Activated T-cell treated with anti-CD3 and anti-CD28 coated beads, Interleukin-2, amount 50 U/mL, for 4 hours (primary cell): ENCODE results near the gene NRG4. TPM values are rescaled to one million over a fixed set of nuclear protein-coding genes. Genes with fewer than 3 reads are reported as not detected.

Source experiments
- ATAC-seq, 2 donors: fragments of 200-7000 bp; cut with Tn5 transposase; one replicate each; pipeline ENCODE4 v1.10.0; 2021
- DNase-seq: peaks from one replicate; pipeline ENCODE4 v3.0.0-alpha.2; 2020
- H3K27me3 Mint-ChIP-seq: one replicate; pipeline ENCODE4 v1.8.0; 2021; ENCODE audit warnings: low read depth, mixed read lengths
- H3K36me3 Mint-ChIP-seq: one replicate; pipeline ENCODE4 v1.8.0; 2022; ENCODE audit warnings: mixed read lengths; ENCODE audit not compliant: insufficient read depth
- H3K4me1 Mint-ChIP-seq: one replicate; pipeline ENCODE4 v1.8.0; 2021; ENCODE audit warnings: low read depth, mixed read lengths
- H3K4me3 Mint-ChIP-seq: one replicate; pipeline ENCODE4 v1.8.0; 2021; ENCODE audit warnings: mild to moderate bottlenecking, moderate library complexity, mixed read lengths
- H3K9me3 Mint-ChIP-seq: one replicate; pipeline ENCODE4 v1.8.0; 2021; ENCODE audit warnings: mixed read lengths
- total RNA-seq, 3 donors: library from RNA; stranded (reverse); gene quantifications; one replicate each; pipeline ENCODE4 v1.2.1, GENCODE V29; 2021

Gene NRG4
- total RNA-seq, 3 donors from 2014 or later = 0.20 to 0.41 TPM; not detected in 1

- no peak for ATAC-seq
- no peaks in the 10 kb centered on the region for H3K9me3 Mint-ChIP-seq
These were observed 116.5 kb downstream of the NRG4 start for GRCh38 chr15:75895731-75896130.

GRCh38 chr15:75891895-75892294 lies 120.3 kb downstream of the NRG4 start:
- H3K4me3 Mint-ChIP-seq = no peak overlapping the region
- H3K9me3 Mint-ChIP-seq = no peaks in the 10 kb centered on the region
- DNase-seq = no peak
- no peaks in the 10 kb centered on the region for H3K27me3 Mint-ChIP-seq
- H3K4me1 Mint-ChIP-seq = peaks cover 12% of the 10 kb centered on the region
- H3K36me3 Mint-ChIP-seq = peaks cover 15% of the 10 kb centered on the region
- peak; percentile 46 to 57 for ATAC-seq

More at GRCh38 chr15:75895731-75896130, 116.5 kb downstream of the NRG4 start:
- peaks cover 13% of the 10 kb centered on the region for H3K4me1 Mint-ChIP-seq
- no peak for DNase-seq
- peaks cover 10% of the 10 kb centered on the region for H3K36me3 Mint-ChIP-seq
- H3K4me3 Mint-ChIP-seq = no peak overlapping the region
- H3K27me3 Mint-ChIP-seq = no peaks in the 10 kb centered on the region

Other genes starting within 250 kb of the NRG4 start
- gene UBE2Q2, start 169.0 kb downstream of the NRG4 start, total RNA-seq = 10 to 100 TPM; 11.8 to 14.2 (median 13.3) TPM
- 10 to 100 TPM; 30.1 to 36.2 (median 35.7) TPM for gene FBXO22, start 108.5 kb downstream of the NRG4 start, total RNA-seq
- under 1 TPM in 2 of 3 donors, not detected in 1; 0.11 to 0.13 TPM for gene TMEM266, start 47.6 kb upstream of the NRG4 start, total RNA-seq